Astrocyte of the spinal cord (primary cell): ENCODE data around the gene RAP2A.

ENCODE experiments used
- DNase-seq: peaks from one replicate; pipeline ENCODE4 v3.0.0; 2011; ENCODE audit warnings: low read depth, low spot score
- H3K4me3 ChIP-seq: 2 replicates; pipeline ENCODE4 v1.5.1; 2011; ENCODE audit warnings: low read depth, mild to moderate bottlenecking, low read length, moderate library complexity
- in situ Hi-C: cut with HindIII; loops from 2 replicates; pipeline ENCODE4 v1.10.0; 2017; ENCODE audit warnings: low sequenced_read_pairs
- TF ChIP-seq, protein P1 (sequence below): IDR thresholded peaks from 2 replicates; pipeline ENCODE4 v1.5.1; 2012; ENCODE audit warnings: low read depth, mild to moderate bottlenecking, low read length, inconsistent platforms

Gene RAP2A

DNA sequence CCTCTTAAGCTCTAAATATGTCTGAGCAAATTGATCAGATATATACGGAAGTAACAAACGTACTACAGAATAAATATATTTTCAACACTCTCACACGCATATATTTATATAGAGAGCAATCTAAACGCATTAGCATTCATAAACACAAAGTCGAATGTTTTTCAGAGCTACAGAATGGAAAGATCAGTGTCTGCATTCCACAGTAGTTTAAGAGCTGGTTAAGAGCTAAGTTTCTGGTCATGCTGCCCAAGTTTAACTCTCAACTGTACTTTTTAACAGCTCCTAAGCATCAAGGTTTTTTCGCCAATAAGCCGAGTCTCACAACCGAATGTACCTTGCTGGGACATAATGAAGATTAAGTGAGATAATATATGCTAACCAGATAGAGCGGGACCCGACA lies 36.7 kb upstream of the RAP2A start:
- TF ChIP-seq, protein P1, sequence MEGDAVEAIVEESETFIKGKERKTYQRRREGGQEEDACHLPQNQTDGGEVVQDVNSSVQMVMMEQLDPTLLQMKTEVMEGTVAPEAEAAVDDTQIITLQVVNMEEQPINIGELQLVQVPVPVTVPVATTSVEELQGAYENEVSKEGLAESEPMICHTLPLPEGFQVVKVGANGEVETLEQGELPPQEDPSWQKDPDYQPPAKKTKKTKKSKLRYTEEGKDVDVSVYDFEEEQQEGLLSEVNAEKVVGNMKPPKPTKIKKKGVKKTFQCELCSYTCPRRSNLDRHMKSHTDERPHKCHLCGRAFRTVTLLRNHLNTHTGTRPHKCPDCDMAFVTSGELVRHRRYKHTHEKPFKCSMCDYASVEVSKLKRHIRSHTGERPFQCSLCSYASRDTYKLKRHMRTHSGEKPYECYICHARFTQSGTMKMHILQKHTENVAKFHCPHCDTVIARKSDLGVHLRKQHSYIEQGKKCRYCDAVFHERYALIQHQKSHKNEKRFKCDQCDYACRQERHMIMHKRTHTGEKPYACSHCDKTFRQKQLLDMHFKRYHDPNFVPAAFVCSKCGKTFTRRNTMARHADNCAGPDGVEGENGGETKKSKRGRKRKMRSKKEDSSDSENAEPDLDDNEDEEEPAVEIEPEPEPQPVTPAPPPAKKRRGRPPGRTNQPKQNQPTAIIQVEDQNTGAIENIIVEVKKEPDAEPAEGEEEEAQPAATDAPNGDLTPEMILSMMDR = no peak
- DNase-seq = no peak
- in situ Hi-C loops = no loop called here
- H3K4me3 ChIP-seq = no peak overlapping the region

DNA sequence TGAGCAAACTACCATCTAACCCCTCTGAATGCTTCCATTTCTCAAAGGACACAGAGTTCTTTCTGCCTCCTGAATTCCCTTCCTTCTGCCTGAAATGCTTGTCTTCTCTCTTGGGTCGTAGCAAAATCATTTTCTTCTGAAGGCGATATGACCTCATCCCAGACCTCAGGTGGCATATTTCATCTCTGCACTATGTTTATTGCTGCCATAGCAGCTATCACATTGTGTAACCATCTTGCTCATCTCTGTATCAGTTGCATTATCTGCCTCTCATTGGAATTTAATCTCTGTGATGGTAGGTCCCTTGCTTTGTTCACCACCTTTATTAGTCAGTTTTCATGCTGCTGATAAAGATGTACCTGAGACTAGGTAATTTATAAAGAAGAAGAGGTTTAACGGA lies 32.5 kb upstream of the RAP2A start:
- no peak for DNase-seq
- TF ChIP-seq, protein P1 = no peak
- no peak overlapping the region for H3K4me3 ChIP-seq
- in situ Hi-C loops = no loop called here

- no peak overlapping the region for H3K4me3 ChIP-seq
- TF ChIP-seq, protein P1 = no peak
- in situ Hi-C loops = no loop called here
- no peak for DNase-seq
Observed at GRCh38 chr13:97403893-97404750, 29.8 kb upstream of the RAP2A start.

DNA sequence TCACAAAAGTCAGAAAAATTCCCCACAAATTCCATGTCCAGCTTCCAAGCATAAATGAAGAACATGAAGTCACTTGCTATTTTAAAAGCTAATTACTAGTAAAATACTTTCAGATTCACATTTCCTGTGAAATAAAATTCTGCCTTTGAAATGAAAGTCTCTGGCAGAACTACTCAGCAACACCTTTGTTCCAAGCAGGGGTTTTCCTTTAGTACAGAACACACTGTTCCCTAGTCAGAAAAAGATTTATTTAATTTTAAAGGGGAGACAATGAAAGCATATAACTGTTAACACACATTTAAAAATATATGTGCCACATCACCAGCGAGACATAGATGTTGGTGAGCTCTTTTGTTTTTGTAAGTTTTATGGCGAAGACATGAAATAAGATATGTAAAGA lies 26.4 kb upstream of the RAP2A start:
- TF ChIP-seq, protein P1 = no peak
- DNase-seq = no peak
- in situ Hi-C loops = no loop called here
- H3K4me3 ChIP-seq = no peak overlapping the region

GRCh38 chr13:97408938-97409337 lies 25.0 kb upstream of the RAP2A start:
- DNase-seq = no peak
- no peak overlapping the region for H3K4me3 ChIP-seq
- TF ChIP-seq, protein P1 = no peak
- in situ Hi-C loops = no loop called here

DNA sequence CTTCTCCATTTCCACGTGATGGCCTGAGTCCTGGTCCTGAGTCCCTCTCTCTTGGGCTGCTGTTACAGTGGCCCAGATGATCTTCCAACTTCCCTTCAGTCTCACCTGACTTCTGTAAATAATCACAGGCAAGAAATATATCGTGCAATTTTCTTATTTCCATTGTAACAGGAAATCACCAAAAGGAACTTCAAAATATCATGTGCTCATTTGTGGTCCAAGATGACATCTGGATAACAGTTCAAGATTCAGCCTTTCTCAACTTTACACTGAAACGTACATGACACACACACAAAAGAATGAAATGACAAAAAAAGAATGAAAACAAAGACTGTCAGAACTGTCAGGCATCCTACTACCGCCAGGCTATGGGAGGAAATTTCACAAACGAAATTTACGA lies 22.0 kb upstream of the RAP2A start:
- DNase-seq = no peak
- no peak overlapping the region for H3K4me3 ChIP-seq
- in situ Hi-C loops = no loop called here
- TF ChIP-seq, protein P1 = no peak
